HG02981 (cell line): ENCODE results near the gene LCE7A.

Source experiments
- ATAC-seq: cut with Tn5 transposase; IDR thresholded peaks from one replicate; pipeline ENCODE4 v1.9.1; 2021; ENCODE audit warnings: mild to moderate bottlenecking, moderate library complexity; ENCODE audit not compliant: unreplicated experiment

Gene LCE7A

GRCh38 chr1:152879559-152880198 lies 19.9 kb downstream of the LCE7A start:
- no peak for ATAC-seq

- ATAC-seq = no peak
Observed at GRCh38 chr1:152880316-152880715, 20.5 kb downstream of the LCE7A start.

GRCh38 chr1:152880907-152881306 lies 21.1 kb downstream of the LCE7A start:
- ATAC-seq = no peak

- no peak for ATAC-seq
Observed at GRCh38 chr1:152884085-152884484, 24.3 kb downstream of the LCE7A start.

GRCh38 chr1:152884506-152884905 lies 24.7 kb downstream of the LCE7A start:
- no peak for ATAC-seq

- ATAC-seq = no peak
Observed at GRCh38 chr1:152884966-152885624, 25.3 kb downstream of the LCE7A start.

GRCh38 chr1:152886085-152886484 lies 26.3 kb downstream of the LCE7A start:
- no peak for ATAC-seq

- no peak for ATAC-seq
Observed at GRCh38 chr1:152886758-152887409, 27.1 kb downstream of the LCE7A start.

- ATAC-seq = no peak
Observed at GRCh38 chr1:152888126-152888525, 28.3 kb downstream of the LCE7A start.

- ATAC-seq = no peak
Observed at GRCh38 chr1:152899027-152899426, 39.2 kb downstream of the LCE7A start.

- no peak for ATAC-seq
Observed at GRCh38 chr1:152899883-152900282, 40.1 kb downstream of the LCE7A start.

GRCh38 chr1:152901631-152902030 lies 41.8 kb downstream of the LCE7A start:
- ATAC-seq = no peak

GRCh38 chr1:152902636-152903035 lies 42.8 kb downstream of the LCE7A start:
- ATAC-seq = no peak

- ATAC-seq = no peak
Observed at GRCh38 chr1:152904688-152905440, 45.1 kb downstream of the LCE7A start.

GRCh38 chr1:152906023-152906565 lies 46.3 kb downstream of the LCE7A start:
- no peak for ATAC-seq

GRCh38 chr1:152907686-152908601 lies 48.1 kb downstream of the LCE7A start, which contains the start of gene IVL:
Gene IVL (plus strand): TSS chr1:152908546. CDS start chr1:152909798, 1,252 bp downstream.
- no peak for ATAC-seq

- no peak for ATAC-seq
Observed at GRCh38 chr1:152909206-152909605, 49.4 kb downstream of the LCE7A start.
